GM18508 (cell line): ENCODE data around the gene DENND4A.
"Not testable (repeated sequence)": the region's sequence is repeated elsewhere in the genome, so short reads cannot be mapped to it uniquely, and the experiment has no call there.

Source experiments
- ATAC-seq: cut with Tn5 transposase; IDR thresholded peaks from one replicate; pipeline ENCODE4 v1.9.1; 2021; ENCODE audit warnings: moderate number of reproducible peaks; ENCODE audit not compliant: insufficient read depth, unreplicated experiment

DENND4A gene

GRCh38 chr15:65762399-65762798 lies 29.7 kb downstream of the DENND4A start:
- no peak for ATAC-seq

GRCh38 chr15:65761210-65761926 lies 30.7 kb downstream of the DENND4A start:
- no peak for ATAC-seq

- no peak for ATAC-seq
These were observed 32.7 kb downstream of the DENND4A start for GRCh38 chr15:65759441-65759840.

GRCh38 chr15:65758242-65758641 lies 33.9 kb downstream of the DENND4A start:
- ATAC-seq, result no peak

GRCh38 chr15:65757256-65757655 lies 34.8 kb downstream of the DENND4A start:
- ATAC-seq, result no peak

GRCh38 chr15:65752151-65752700 lies 39.9 kb downstream of the DENND4A start:
- ATAC-seq, result no peak

GRCh38 chr15:65751431-65751830 lies 40.7 kb downstream of the DENND4A start:
- no peak for ATAC-seq

- ATAC-seq, result no peak
These were observed 44.8 kb downstream of the DENND4A start for GRCh38 chr15:65747265-65747664.

- no peak for ATAC-seq
These were observed 48.3 kb downstream of the DENND4A start for GRCh38 chr15:65743637-65744252.

GRCh38 chr15:65740148-65740547 lies 51.9 kb downstream of the DENND4A start:
- ATAC-seq, result no peak

- ATAC-seq, result no peak
These were observed 53.4 kb downstream of the DENND4A start for GRCh38 chr15:65738649-65739048.

GRCh38 chr15:65733599-65733998 lies 58.5 kb downstream of the DENND4A start:
- ATAC-seq, result not testable (repeated sequence)

- no peak for ATAC-seq
These were observed 59.4 kb downstream of the DENND4A start for GRCh38 chr15:65732698-65733097.

- ATAC-seq, result no peak
These were observed 60.2 kb downstream of the DENND4A start for GRCh38 chr15:65731926-65732325.

GRCh38 chr15:65730549-65731172 lies 61.4 kb downstream of the DENND4A start:
- no peak for ATAC-seq

- no peak for ATAC-seq
These were observed 67.5 kb downstream of the DENND4A start for GRCh38 chr15:65724464-65725215.

GRCh38 chr15:65723876-65724275 lies 68.2 kb downstream of the DENND4A start:
- no peak for ATAC-seq

- no peak for ATAC-seq
These were observed 69.9 kb downstream of the DENND4A start for GRCh38 chr15:65722191-65722590.

GRCh38 chr15:65712415-65712814 lies 79.7 kb downstream of the DENND4A start:
- no peak for ATAC-seq

GRCh38 chr15:65695081-65695480 lies 97.0 kb downstream of the DENND4A start:
- ATAC-seq, result no peak

- no peak for ATAC-seq
These were observed 101.3 kb downstream of the DENND4A start for GRCh38 chr15:65690778-65691177.
